Muscle of back (tissue), 11 donors: ENCODE data around the gene FAF1. TPM values are rescaled to one million over a fixed set of nuclear protein-coding genes. Genes with fewer than 3 reads are reported as not detected.
"Not testable (repeated sequence)": the region's sequence is repeated elsewhere in the genome, so short reads cannot be mapped to it uniquely, and the experiment has no call there.

Experiments used
- DNase-seq, 3 donors: peaks; one replicate each; pipeline versions ENCODE4 v3.0.0 to v3.0.0-alpha.2; 2013
- polyA plus RNA-seq, 10 donors: library from polyadenylated mRNA; unstranded; fragments of 120-200 nt; gene quantifications; one replicate each; pipeline ENCODE4 v1.2.1, GENCODE V29; 2013; ENCODE audit not compliant: insufficient read length in 10 of 10

The FAF1 gene
- polyA plus RNA-seq, 10 donors: 38.6 to 59.4 (median 46.2) TPM

DNA sequence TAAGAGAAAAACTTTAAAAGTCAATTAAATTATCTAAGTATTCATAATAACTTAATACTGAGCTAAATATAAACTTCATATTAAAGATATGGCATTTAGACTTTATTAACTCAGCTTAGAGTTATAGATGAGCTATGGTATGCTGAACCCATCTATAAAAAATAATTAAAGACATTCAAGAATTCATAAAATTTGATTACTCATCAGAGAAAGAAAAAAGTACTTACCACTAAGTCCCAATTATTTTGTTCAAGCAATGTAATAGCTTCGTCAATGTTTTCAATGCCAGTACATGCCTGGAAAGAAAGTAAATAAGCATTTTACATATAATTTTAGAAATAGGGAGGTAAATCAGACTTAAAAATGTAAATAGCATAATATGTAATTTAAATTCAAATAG, 102.4 kb downstream of the FAF1 start:
- DNase-seq: no peak

DNA sequence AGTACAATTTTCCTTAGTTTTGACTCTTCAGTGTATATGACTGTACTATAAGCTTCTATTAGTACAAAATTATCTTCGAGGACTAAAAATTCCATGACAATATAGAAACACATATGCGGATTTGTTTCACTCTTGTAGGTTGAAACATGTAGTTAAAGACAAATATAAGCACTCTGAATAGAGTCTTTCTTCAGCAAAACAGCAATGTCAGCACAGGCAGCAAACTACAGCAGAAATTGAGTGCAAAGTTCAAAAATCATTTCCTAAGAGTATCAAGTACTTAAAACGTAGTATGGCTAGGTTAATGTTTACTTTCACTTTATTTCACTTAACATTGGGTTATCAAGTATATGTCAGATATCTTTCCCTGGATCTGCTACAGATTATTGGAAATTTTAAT, 106.7 kb downstream of the FAF1 start:
- DNase-seq: no peak

DNA sequence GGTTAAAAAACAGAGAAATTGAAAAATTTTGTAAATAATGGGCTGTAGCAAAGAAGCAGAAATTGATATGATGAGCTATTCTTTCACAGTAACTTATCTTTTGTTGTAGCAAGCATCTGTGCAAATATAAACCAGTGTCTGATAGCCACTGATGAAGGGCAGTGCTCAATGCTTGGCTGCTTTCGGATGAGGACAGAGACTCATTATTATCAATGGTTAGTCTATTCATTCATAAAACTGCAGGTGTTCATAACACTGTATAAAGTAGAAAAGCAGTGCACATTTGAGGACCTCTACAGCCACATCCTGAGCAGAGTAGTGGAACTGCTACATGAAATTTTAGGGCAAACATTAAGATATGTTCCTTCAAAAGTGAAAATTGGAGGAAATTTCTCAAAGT, 107.2 kb downstream of the FAF1 start:
- DNase-seq: no peak

DNA sequence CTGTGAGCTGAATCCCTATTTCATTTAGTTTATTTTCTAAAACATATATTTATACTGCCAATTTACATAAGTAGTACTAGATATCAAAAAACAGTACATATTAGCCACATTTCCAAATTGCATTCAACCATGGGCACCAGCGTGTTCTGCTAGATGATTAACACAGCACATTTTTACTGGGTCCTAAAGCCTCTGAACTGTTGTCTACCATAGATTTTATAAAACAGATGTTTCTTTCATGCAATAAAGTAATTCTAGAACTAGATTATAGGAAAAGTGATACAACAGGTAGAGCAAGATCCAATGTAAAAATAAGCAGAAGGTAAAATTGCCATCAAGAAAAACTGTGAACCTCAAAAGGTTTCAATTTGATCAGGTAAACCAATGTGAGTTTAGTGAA, 108.6 kb downstream of the FAF1 start:
- no peak for DNase-seq

DNA sequence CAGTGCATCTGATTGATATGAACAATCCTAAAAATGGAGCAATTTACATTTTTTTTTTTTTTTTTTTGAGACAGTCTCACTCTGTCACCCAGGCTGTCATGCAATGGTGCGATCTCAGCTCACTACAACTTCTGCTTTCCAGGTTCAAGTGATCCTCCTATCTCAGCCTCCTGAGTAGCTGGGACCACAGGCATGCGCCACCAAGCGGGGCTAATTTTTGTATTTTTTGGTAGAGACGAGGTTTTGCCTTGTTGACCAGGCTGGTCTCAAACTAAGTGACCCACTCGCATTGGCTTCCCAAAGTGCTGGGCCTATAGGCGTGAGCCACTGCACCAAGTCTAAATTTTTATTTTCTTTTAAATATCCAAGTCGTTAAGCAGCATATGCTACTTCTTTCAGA, 109.0 kb downstream of the FAF1 start:
- DNase-seq: no peak

DNA sequence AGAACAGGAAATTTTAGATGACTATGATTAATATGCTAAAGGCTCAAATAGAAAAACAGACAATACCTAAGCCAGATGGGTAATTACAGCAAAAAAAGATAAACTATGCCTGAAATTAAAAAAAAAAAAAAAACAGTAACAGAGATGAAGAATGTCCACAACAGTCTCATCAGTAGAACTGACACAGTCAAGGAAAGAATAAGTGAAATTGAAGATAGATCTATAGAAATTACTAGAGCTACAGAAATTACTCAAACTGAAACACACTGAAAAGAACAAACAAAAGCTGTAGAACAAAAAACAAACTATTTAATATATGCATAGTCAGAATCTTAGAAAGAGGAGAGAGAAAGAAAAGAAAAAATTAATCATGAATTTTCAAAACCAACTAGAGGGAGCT, 112.8 kb downstream of the FAF1 start:
- no peak for DNase-seq

DNA sequence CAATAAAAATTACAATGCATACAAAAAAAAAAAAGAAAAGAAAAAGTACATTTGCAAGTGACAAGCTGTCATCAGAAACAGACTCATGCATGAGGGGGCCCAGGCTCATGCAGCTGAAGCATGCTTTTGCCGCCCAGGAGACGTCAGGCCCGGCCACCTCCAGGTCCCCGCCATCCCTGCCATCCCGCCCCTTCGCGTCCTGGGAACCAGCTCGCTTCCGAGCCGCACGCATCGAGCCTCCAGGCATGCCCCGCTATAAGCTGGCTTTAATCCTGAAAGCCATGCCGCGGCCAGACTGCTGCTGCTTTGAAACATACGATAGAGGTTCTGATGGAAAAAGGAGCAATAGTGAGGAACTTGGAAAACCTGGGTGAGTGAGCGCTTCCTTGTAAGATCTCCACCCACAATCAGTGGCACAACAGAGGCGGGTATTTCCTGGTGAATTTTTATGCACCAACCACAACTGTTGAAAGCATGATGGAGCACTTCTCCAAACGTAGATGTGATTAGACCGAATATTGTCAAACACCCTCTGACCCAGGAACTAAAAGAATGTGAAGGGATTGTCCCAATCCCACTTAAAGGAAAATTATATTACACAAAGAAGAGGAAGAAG, 113.7 kb downstream of the FAF1 start:
- DNase-seq: no peak

DNA sequence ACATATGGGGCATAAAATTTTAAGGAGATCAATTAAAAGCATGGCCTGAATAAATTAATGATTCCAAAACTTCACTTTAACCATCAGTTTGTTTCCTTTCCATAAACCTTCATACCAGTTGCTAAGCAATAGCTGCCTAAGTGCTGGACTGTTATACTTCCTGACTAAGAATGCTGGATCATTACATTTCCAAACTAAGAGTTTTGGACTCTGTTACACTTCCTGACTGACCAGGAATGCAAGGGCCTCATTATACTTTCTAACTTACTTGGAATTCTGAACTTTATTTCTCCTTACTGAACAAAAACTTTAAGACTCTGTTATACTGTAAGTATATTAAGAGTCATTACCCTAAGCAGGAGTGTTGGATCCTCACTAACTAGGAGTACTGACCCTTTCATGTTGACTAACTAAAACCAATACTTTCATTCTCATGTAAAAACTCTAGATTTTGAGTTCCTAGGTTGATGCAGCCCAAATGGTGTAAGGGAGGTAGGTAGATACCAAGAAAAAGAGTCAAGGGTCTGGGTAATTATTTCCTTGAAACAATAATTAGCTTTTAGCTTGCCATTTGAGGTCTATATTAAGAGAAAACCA, 118.2 kb downstream of the FAF1 start:
- peak; percentile 12 to 65 (median 42) for DNase-seq

DNA sequence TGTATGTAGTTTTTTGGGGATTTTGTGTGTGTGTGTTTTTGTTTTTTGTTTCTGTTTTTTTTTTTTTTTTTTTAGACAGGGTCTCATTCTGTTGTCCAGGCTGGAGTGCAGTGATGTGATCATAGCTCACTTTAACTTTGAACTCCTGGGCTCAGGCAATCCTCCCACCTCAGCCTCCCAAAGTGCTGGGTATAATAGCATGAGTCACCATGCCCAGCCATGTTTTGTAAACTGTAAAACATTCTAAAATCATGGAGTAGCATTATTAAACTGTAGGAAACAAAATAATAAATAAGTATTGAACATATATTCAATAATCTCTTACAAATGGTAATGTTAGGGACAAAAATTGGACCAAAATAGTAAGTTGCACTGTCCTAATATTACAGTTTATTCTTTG, 124.0 kb downstream of the FAF1 start:
- no peak for DNase-seq

DNA sequence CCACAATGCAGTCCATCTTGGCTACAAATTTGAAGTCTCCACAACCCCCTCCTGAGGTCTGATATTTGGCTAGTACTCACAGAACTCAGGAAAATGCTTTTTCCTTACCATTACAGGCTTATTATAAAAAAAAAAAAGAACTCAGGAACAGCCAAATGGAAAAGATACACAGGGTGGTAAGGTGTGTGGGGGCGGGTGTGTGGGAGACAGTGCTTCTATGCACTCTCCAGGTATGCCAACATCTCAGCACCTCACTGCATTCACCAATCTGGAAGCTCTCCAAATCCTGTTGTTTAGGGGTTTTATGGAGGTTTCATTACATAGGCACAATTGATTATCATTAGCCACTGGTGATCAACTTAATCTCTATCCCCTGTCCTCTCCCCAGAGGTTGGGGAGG, 126.9 kb downstream of the FAF1 start:
- no peak for DNase-seq

DNA sequence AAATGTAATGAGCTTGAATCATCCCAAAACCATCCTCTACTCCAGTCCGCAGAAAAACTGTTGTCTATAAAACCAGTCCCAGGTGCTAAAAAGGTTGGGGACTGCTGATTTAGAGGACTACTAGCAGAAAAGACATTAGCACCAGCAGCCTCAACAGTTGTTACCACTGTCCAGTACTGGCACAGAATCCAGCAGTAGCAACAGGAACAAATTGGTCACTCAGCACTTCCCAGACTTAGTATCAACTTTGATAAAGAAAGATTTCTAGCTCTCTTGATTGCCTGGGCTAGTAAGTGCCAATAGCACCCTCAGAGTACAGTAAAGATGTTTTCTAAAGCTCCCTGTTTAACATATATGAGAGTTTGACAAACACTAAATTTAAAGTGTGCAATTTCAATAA, 127.9 kb downstream of the FAF1 start:
- no peak for DNase-seq

DNA sequence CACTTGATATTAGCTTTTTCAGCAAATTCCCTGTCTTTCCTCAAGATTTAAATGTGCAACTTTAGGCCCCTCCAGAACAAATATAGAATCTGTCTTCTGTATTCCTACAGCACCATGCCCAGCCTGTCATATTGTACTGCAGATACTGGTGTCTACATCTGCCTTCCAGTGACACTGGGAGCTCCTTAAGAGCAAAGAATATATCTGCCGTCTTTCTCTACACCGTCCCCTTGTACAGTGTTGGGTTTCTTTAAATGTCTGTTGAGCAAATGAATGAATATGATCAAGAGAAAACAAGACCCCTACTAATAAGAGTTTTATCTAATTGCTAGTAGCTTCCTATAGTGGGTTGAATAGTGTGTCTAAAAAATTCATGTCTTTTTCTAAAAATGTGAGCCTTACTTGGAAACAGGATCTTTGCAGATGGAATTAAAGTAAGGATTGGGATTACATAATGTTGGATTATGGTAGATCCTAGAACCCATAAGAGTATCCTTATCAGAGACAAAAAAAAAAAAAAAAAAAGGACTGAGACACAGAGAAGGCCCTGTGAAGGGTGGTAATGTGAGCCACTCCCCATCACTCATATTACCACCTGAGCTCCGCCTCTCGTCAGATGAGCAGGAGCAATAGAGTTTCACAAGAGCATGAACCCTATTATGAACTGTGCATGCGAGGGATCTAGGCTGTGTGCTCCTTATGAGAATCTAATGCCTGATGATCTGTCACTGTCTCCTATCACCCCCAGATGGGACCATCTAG, 128.6 kb downstream of the FAF1 start:
- DNase-seq: no peak

DNA sequence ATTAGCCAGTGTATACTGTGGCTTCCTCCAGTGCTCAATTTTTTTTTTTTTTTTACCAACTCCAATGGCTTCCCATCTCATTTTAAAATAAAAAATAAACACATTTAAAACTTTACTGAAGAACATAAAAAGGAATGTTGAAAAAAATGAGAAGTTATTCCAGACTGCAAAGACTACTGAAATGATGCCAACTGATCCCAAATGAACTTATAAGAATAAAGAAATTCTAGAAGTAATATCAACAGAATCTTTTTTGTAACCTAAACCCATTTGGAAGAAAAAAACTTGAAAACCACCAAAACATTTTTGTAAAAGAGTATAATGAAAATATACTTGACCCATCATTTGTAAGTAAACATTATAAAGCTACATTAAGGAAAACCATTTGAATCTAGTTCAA, 129.4 kb downstream of the FAF1 start:
- no peak for DNase-seq

DNA sequence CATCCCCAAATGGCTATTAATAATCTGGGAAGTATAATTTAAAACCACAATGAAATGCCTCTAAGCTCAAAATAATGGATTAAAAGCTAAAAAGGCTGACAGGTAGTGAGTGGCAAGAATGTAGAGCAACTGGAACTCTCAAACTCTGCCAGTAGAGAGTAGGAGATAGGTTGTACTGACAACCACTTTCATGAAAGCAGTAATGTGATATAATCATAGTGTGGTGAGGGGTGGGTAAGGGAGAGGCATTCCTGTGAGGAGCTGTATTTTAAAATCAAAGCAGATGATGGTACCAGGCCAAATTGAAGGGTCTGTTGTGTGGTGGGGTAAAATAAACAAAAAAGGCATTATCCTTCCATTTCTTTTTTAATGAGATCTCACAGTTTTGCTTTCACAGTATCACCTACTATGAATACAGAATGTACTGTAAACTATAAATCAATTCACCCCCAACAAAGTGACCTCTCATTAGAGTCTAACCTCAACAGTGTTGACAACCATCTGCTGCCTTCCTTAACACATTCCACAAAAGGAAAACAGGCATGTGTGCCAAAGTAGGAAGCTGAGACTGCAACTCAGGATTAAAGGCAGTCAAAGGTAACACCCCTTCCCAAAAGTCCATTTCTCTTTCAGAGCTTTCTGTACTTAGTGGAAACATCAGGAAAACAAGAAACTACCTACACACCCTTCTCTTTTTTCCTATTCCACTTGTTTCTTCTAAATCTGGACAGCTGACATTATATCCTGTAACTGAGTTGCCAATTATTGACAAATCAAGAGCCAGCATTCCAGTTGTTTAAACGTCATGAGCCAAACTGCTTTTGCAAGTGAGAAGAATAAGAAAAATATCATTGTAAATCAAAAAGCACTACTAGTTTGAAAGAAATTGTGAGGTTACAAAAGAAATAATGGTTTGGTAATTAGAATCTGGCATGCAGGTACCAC, 130.8 kb downstream of the FAF1 start:
- DNase-seq: peak in 2 of 3 donors; percentile 2 to 6

DNA sequence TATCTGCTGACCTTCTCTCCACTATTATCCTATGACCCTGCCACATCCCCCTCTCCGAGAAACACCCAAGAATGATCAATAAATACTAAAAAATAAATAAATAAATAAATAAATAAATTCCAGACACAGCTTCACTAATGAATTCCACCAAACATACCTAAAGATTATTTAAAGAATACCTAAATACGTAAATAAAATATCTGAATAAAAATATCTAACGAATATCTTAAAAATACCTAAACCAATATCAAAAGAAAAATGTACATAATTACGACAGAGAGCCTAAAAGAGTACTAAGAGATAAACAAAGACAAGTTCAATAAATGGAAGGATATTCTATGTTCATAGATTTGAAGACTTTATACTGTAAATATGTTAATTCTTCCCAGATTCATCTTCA, 132.5 kb downstream of the FAF1 start:
- no peak for DNase-seq

DNA sequence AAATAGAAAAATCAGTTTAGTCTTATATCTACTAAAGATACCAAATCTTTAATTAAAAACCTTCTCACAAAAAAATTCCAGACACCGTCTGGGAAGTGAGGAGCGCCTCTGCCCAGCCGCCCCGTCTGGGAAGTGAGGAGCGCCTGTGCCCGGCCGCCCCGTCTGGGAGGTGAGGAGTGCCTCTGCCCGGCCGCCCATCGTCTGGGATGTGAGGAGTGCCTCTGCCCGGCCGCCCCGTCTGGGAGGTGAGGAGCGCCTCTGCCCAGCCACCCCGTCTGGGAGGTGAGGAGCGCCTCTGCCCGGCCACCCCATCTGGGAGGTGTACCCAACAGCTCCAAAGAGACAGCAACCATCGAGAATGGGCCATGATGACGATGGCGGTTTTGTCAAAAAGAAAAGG, 133.3 kb downstream of the FAF1 start:
- DNase-seq: not testable (repeated sequence)

DNA sequence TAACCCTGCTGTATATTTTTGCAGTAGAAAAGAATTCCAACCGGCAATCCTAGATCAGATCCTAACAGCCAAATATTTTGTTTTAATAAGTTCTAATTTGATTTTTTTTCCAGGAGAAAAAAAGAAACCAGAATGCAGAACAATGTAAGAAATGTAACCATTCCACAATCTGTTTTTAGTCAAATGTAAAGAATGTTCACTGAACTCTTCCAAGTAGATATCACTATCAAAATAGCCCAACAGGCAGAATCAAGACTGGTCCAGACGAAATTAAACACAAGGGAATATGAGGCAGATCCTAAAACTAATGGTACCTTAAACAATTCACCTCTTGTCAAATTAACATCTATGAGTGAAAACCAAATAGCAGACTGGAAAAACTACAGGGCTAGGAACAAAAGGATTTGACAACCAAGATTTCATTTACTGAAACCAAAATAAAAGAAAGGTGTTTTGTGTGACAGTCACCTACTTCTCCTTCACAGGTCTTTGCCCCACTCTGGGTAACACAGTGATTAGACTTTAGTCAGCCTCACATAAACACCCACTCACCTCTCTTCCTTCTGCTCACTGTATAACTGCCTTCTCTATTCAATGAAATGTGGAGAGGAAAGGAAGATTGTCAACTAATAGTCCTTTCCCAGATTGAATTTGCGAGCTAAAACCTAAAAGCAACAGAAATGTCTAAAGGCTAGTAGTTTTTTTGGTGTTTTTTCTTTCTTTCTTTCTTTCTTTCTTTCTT, 137.9 kb downstream of the FAF1 start:
- DNase-seq: no peak

DNA sequence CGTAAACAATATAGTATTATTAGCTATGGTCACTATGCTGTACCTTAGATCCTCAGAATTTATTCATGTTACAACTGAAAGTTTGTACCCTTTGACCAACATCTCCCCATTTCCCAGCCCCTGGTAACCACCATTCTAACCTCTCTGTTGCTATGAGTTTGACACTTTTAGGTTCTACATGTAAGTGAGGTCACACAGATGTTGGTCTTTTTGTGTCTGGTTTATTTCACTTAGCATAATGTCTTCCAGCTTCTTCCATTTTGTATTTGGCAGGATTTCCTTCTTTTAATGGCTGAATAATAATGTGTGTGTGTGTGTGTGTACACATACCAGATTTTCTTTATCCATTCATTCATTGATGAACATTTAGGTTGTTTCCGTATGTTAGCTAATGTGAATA, 139.5 kb downstream of the FAF1 start:
- DNase-seq: no peak

DNA sequence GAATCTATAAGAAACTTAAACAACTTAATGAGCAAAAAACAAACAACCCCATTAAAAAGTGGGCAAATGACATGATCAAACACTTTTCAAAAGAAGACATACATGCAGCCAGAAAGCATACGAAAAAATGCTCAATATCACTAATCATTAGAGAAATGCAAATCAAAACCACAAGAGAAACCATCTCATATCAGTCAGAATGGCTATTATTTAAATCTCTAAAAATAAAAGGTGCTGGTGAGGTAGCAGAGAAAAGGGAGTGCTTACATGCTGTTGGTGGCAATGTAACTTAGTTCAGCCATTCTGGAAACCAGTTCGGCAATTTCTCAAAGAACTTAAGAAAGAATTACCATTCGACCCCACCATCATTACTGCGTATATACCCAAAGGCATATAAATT, 147.7 kb downstream of the FAF1 start:
- DNase-seq: no peak

DNA sequence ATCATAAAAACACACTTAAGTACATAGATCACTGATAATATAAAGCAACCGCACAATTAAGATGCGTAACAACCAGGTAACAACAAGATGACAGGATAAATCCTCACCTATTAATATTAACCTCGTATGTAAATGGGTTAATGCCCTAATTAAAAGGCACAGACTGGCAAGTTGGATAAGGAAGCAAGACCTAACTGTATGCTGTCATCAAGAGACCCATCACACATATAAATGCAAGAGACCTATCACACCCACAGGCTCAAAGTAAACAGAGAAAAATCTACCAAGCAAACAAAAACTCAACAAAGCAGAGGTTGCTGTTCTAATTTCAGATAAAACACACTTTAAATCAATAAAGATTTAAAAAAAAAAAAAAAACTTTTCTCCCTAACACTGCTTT, 151.8 kb downstream of the FAF1 start:
- DNase-seq: no peak

DNA sequence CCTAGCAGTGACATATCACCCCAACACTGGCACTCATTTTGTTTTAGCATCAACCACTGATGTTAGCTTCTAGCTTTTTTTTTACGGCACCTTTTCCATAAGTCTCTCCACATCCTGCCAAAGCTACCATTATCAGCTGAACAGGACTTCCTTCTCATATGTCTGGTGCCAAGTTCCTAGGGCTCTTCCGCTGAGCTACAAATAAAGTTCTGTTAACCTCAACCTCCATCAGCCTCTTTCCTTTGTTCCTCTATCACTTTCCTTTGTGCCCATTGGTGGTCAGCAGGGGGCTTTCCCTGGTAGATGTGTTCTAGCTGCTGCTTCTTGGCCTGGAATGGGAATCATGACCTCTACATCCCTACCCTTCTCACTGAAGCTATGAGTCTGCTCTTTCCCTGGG, 163.8 kb downstream of the FAF1 start:
- no peak for DNase-seq

DNA sequence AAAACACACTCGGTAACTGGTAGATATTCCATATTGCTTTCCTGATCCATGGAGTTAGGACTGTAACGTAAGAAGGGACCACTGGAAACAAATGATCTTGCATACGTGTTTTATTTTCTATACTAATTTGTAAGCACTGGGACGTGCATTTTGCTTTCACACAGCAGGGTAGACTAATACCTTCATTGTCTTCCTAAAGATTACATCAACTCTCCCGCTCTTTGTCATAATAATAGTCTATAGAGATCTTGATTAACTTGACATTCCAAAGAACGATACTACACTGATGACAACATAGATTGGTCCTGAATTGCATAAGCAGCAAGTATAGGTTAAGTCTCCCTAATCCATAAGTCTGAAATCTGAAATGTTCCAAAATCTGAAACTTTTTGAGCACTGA, 166.5 kb downstream of the FAF1 start:
- DNase-seq: no peak
